Measurements from ENCODE around the gene CERK. TPM values are rescaled to one million over a fixed set of nuclear protein-coding genes. Genes with fewer than 3 reads are reported as not detected.
"Not testable (repeated sequence)": the region's sequence is repeated elsewhere in the genome, so short reads cannot be mapped to it uniquely, and the experiment has no call there.

CERK gene
- total and polyA plus RNA-seq, 8 donors = 25.0 to 44.0 (median 40.4) TPM

- Histone ChIP-seq H3K27ac (no peak overlapping the region), H3K4me1 (peaks cover 0 to 41% of the 10 kb centered on the region in 2 donors), H3K36me3 (no peaks in the 10 kb centered on the region), H3K27me3 (no peaks in the 10 kb centered on the region), H3K9me3 (no peaks in the 10 kb centered on the region), H3K4me3 (no peak overlapping the region)
- TF ChIP-seq CTCF (IDR thresholded peaks at IDR 0.05) = no peak
- no peak for ATAC-seq
- peak in 1 of 4 donors; percentile 54 for DNase-seq
- intact Hi-C loops (cut with DNase I) = no loop called here
Measured at GRCh38 chr22:46651316-46651715, 86.7 kb downstream of the CERK start.

- DNase-seq (peak in 1 of 4 donors; percentile 39), ATAC-seq (no peak)
- Histone ChIP-seq H3K9me3 (no peaks in the 10 kb centered on the region), H3K27ac (no peak overlapping the region), H3K4me1 (peaks cover 0 to 41% of the 10 kb centered on the region in 2 donors), H3K4me3 (no peak overlapping the region), H3K36me3 (no peaks in the 10 kb centered on the region), H3K27me3 (no peaks in the 10 kb centered on the region)
- intact Hi-C loops (cut with DNase I) = no loop called here
- TF ChIP-seq CTCF (IDR thresholded peaks at IDR 0.05) = no peak
Measured at GRCh38 chr22:46650078-46650810, 87.8 kb downstream of the CERK start.

GRCh38 chr22:46649141-46650077 is 88.6 kb downstream of the CERK start:
- intact Hi-C loops (cut with DNase I) = no loop called here
- peak in 3 of 4 donors; percentile 46 to 79 (median 75) for DNase-seq

GRCh38 chr22:46648225-46648820 is 89.7 kb downstream of the CERK start:
- peaks cover 0 to 36% of the 10 kb centered on the region in 2 donors for H3K4me1 ChIP-seq
- H3K27me3 ChIP-seq; ATAC-seq; intact Hi-C loops (cut with DNase I); H3K4me3 ChIP-seq; H3K36me3 ChIP-seq; H3K27ac ChIP-seq; DNase-seq; H3K9me3 ChIP-seq: not testable (repeated sequence)

More at GRCh38 chr22:46649141-46650077, 88.6 kb downstream of the CERK start:
- Histone ChIP-seq H3K27me3 (no peaks in the 10 kb centered on the region), H3K9me3 (no peaks in the 10 kb centered on the region), H3K36me3 (no peaks in the 10 kb centered on the region), H3K4me3 (no peak overlapping the region), H3K27ac (no peak overlapping the region), H3K4me1 (peaks cover 0 to 41% of the 10 kb centered on the region in 2 donors)
- peak; percentile 42 for ATAC-seq
- TF ChIP-seq CTCF (IDR thresholded peaks at IDR 0.05) = no peak

GRCh38 chr22:46646531-46647215 is 91.4 kb downstream of the CERK start:
- DNase-seq = peak in 1 of 4 donors; percentile 35
- no peak for TF ChIP-seq CTCF (IDR thresholded peaks at IDR 0.05)
- Histone ChIP-seq H3K27ac (no peak overlapping the region), H3K9me3 (no peaks in the 10 kb centered on the region), H3K27me3 (no peaks in the 10 kb centered on the region), H3K4me1 (peaks cover 0 to 21% of the 10 kb centered on the region in 2 donors), H3K4me3 (no peak overlapping the region), H3K36me3 (no peaks in the 10 kb centered on the region)
- intact Hi-C loops (cut with DNase I) = no loop called here
- ATAC-seq = no peak

- intact Hi-C loops (cut with DNase I); DNase-seq; H3K27ac ChIP-seq; H3K4me3 ChIP-seq; H3K9me3 ChIP-seq; ATAC-seq; H3K27me3 ChIP-seq; H3K36me3 ChIP-seq; H3K4me1 ChIP-seq: not testable (repeated sequence)
Measured at GRCh38 chr22:46642840-46643480, 95.1 kb downstream of the CERK start.
